Activated CD4-positive, alpha-beta T cell treated with anti-CD3 and anti-CD28 coated beads for 1 hour (primary cell): Measurements from ENCODE around the gene DPY19L1.
"Not testable (repeated sequence)": the region's sequence is repeated elsewhere in the genome, so short reads cannot be mapped to it uniquely, and the experiment has no call there.

Experiments used
- DNase-seq: peaks from one replicate; pipeline ENCODE4 v3.0.0-alpha.2; 2020

DPY19L1 gene

DNA sequence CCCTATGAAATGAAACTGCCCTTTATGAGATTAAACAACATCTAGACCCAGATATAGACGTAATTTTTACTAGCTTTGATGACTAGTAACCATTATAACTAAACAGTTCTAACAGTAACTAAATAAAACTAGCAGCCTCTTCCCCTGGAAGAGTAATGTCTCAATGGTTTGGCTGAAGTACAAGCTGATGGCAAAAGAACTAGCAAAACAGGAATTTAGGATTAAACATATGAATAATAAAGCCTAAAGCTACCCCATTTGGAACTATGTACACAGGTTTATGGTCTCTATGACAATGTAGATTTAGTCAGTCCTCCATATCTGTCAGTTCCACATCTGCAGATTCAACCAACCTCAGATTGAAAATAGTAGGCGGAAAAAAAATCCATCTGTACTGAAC is 6.4 kb downstream of the DPY19L1 start:
- no peak for DNase-seq

DNA sequence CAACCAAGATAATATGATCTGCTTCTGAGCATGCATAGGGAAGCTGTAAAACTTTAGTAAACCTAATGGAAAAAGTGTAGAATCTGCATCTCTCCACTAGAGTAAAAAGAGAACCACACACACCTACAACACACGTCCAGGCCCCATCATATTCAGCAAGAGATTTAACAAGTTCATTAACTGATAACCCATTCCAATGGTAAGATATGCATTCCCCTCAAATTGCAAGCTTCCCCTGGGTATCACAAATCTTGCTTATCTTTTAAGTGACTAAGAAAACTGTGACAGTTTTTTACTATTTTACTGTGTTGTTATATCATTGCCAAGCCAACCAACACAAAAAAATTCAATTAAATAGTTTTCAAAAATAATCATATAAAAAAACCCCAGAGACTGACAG is 8.0 kb downstream of the DPY19L1 start:
- no peak for DNase-seq

DNA sequence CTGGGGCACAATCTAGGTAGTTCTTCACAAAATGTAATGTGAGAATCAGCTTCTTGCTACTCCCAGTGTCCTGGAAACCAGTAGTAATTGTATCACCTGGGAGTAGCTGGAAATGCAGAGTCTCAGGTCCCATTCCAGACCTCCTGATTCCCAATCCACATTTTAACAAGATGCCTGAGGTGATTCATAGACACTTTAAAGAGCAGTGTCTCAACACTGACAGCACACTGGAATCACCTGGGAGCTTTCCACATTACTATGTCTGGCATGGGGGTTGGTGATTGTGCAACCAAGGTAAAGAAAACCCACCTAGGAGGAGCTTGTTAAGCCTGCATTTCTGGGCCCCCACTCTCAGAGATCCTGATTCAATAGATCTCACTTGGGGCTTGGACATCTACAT is 11.1 kb downstream of the DPY19L1 start:
- DNase-seq: no peak

DNA sequence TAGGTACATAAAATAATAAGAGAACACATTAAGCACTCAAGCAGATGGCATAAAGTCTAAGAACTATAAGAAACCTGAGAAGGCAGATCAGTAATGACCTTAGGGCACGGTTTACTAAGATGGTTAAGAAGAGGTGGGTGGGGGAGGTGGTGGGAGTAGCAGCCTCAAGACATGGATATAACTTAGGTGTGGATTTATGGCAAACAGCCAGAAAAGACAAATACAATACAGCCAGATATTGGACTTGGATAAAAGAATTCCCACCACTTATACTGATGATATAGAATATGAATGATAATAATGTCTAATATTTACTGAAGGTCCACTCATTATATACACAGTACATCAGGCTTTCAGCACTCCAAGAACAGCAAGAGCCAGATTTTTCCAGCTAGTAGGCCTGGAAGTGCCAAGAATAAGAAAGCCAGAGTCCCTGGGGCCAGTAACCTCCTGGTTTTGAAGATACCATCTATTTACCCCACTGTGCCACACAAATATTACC is 11.9 kb downstream of the DPY19L1 start:
- no peak for DNase-seq

DNA sequence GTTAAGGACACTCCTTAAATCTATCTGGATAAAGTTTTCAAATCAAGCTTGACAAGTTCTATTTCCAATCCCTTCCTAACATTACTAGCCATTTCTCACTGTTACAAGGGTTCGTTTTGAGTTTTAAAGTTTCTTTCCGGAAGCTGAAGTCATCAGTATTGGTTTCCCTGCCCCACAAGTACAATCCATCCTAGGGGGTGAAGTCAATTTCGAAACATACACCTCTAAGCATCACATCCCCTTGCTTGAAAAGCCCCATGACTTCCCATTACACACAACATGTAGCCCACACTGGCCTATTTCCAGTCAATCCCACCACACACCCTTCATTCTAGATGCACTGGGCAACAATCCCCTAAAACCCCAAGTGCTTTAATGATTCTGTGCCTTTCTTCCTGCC is 13.0 kb downstream of the DPY19L1 start:
- DNase-seq: no peak

DNA sequence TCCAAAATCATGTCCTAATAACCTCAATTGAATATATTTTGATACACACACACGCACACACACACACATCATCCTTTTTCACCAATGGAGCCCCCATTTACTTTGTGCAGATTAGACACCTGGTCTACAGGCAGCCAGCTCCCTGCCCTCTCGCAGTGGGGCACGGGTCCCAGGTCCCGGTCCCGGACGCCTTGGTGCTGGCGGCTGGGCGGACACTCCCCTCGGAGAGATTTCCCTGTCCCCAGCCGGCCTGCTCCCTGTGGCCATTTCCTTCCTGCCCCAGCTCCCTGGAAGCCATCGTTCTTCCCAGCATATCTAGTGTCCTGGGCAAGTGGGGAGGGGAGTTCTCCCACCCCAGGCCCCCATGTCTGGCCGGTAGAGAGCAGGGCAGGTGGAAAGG is 14.6 kb downstream of the DPY19L1 start:
- DNase-seq: no peak

DNA sequence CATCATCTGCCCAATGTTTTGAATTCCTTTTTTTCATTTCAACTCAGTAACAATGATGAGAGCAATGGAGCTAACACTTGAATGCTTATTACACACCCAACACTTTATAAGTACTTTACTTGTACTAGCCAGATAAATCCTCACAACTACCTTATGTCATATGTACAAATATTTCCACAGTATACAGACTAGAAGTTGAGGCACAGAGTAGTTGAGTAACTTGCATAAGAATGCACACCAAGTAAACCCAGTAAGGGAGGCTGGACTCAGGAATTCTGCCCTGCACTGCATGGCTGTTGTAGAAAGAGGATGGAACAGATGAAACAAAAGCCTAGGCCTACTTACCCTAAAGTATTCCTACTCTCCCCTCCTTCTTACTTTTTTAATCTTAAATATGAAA is 15.8 kb downstream of the DPY19L1 start:
- DNase-seq: no peak

DNA sequence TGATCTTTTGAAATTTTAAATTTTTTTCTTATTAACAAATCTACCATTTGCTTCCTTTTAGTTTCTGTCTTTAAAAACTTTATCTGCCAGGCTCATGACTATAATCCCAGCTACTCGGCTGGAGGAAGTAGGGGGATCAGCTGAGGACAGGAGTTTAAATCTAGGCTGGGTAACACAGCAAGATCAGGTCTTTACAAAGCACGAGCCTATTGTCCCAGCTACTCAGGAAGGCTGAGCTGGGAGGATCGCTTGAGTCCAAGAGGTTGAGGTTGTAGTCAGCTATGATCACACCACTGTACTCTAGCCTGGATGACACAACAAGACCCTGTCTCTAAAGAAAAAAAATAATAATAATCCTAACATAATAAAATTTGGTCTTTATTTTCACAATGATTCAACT is 17.5 kb downstream of the DPY19L1 start:
- DNase-seq: no peak

DNA sequence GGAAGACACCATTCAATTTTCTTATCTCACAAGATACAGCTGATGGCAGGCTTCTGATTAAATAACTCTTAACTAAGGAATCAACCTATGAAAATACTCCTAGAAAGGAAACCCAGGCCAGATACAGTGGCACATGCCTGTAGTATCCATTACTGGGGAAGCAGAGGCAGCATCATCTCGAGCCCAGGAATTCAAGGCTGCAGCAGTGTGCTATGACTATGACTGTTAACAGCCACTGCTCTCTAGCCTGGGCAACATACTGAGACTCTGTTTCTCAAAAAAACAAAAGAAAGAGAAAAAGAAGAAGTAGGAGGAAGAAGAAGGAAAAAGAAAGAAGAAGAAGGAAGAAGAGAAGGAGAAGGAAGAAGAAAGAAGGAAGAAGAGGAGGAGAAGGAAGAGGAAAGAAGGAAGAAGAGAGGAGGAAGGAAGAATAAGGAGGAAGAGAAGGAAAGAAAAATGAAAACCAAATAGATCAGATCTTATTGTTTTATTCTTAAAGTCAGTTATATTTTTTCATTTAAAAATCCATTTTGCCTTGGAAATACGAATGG is 18.0 kb downstream of the DPY19L1 start:
- DNase-seq: no peak

DNA sequence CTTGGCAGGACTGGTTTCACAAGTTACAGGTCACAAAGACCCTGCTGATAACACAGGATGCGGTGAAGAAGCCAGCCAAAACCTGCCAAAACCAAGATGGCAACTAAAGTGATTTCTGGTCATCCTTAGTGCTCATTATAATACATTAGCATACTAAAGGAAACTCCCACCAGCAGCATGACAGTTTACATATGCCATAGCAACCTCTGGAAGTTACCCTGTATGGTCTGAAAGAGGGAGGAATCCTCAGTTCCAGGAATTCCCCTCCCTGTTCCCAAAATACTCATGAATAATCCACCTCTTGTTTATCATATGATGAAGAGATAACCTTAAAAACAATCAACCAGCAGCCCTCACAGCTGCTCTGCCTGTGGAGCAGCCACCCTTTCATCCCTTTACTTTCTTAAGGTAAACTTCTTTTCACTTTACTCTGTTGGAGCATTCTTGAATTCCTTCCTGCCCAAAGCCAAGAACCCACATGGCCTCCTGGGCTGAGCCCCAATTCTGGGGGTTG is 21.9 kb downstream of the DPY19L1 start:
- no peak for DNase-seq

DNA sequence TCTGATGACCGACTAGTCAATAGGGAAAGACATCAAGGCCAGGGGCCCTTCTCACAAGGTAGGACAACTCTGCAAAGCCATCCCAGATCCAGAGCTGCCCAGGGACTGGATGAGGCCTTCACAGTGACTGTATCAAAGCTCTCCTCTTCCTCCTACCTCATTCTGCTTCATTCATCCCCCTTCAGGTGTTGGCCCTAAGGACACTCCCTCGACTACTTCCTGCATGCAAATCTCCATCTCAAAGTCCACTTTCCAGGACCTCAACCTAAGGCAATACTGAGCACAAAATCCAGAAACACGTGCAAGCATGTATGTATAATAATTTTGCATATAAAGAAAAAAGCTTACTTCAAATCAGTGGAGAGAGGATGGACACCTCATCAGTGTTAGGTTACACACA is 25.1 kb downstream of the DPY19L1 start:
- DNase-seq: no peak

DNA sequence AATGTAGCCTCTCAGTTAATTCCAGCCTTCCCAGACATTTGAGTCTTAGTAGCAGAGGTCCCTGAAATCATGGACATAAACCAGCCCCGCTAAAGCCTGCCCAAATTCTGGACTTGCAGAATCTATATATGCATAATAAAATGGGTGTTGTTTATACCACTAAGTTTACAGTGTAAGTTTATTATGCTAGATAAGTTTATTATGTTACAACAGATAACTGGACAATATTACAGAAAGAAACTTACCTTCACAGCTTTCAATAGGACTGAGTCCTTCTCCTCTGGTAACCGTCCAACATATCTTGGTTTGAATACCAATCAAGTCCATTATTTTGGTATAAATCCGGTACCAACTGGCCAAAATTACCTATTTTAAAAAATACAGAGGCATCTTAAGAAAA is 26.2 kb downstream of the DPY19L1 start:
- no peak for DNase-seq

DNA sequence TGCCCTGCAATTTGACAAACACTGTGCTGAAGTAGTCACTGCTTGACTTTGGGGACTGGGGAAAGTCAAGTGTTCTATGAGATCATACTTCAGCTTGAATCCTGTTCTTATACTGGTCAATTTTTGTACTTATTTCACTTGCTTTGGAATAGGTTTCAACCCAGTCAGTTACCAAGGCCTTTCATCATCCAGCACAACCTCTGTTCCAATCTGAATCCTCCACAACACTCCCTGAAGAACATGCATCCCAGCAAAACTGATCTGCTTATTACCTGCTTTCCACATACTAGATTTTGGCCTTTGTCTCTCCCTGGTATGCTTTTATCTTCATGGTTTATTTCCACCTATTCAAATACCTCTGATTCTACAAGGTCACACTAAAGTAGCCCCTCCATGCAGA is 29.5 kb downstream of the DPY19L1 start:
- DNase-seq: no peak

DNA sequence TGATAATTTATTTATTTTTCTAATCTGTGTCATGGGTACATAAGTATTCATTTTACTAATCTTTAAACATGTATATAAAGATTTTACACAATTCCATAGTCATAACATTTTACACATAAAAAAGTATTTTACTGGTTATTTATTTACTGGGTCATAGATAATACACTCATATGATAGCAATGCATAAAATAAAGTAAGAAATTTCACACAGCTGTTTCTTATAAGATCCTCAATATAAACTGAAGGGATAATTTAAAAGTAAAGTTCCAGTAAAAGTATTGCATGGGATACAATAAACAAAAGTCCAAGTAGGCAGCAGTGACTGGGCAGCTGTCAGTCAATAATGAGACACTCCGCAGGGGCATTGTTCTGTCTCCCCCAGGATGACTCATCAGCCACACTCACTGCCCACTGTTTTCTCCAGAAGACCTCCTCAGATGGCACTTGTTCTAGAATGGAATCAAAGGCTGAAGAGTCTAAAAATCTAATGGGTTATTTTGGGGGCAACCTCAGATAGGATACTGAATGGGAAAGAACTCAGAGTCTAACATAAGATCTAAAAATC is 32.7 kb downstream of the DPY19L1 start:
- DNase-seq: no peak

DNA sequence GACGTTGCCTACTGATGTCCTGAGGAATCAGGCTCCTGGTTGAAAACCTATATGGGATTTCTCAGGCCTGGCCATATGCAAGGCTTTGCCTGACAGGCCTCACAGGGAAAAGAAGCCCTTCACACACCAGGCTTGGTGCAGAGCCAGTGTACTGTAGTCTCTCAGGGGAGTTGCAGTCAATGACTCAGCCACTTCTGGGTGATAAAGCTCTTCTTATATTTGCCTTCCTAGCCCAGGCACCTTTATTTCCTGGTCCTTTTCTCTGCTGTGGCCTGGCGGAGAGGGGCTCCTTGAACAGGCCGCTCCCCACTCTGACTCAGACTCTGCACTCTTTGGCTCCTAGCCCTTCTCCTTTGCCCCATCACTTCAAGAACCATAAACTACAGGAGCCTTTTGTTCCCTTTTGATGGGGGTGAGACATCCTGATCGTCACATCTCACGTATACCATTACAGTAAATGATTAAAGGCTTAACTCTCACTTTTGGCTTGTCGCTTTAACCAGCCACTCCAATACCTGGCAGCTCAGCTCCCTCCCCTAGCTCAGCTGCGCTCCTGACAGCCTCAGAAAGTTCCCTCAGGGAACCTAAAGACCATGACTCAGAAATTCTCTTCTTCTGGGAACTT is 33.5 kb downstream of the DPY19L1 start:
- no peak for DNase-seq

DNA sequence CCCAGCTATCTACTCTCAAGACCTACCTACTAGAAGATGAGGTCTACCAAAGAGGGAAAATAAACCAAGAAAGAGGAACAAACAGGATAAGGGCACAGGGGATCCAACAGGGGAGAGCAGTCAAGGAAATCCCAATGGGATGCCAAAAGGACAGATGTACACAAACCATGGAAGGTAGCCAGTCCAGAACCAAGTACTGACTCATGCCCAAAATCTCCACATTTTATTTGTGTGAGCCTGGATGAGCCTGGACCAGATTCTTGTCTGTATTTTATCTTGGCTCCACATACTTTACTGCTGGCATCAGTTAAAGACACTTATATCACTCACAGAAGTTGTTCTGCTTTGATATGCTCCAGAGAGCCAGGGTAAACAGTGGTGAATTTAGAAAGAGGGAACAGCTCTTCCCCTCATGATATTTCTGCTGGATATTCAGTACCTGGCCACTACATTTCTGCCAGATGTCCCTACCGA is 34.1 kb downstream of the DPY19L1 start:
- DNase-seq: not testable (repeated sequence)

DNA sequence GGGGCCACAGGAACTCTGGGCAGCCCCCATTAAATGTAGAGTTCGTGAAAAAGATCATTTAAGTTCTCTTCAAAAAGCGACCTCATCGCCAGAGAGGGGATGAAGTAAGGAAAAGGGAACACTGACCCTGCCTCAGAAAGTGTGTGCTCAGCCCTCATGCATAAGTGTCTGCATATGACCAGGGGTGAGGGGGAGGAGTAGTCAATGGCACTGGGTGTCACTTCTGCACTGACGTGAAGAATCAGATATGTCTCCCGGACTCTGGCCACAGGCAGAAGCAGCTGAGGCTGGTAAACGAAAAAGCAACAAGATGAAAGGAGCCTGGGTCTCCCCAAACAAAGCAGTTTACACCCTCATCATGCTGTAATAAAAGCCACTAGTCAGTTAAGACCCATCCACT is 39.0 kb downstream of the DPY19L1 start:
- DNase-seq: not testable (repeated sequence)

DNA sequence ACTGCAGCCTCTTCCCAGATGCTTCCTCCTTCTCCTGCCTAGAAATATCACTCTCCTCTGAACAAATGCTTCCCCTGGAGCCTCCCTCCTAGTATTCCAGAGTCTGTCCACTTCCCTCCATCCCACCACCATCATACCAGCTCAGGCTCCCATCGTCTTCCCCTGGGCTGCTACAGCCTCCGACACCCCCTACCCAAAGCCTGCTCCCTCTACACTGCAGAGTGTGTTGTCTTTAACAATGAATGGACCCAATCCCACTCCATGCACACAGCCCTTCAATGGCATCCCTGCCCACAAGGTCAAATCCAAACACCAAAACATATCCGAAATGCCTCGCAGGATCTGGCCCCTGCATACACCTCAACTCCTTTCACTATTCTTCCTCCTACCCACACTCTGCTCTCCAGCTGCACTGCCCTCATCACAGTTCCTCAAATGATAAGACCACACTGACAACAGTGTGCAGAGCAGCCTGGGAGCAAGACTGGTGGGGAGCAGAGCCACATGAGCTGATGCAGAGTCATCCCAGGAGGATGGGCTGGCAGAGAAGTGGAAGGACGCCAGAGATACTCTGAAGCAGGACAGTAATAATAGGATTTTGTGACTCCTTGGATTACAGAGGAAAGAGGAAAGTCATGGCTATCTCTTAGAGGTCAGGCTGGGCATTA is 40.7 kb downstream of the DPY19L1 start:
- not testable (repeated sequence) for DNase-seq

DNA sequence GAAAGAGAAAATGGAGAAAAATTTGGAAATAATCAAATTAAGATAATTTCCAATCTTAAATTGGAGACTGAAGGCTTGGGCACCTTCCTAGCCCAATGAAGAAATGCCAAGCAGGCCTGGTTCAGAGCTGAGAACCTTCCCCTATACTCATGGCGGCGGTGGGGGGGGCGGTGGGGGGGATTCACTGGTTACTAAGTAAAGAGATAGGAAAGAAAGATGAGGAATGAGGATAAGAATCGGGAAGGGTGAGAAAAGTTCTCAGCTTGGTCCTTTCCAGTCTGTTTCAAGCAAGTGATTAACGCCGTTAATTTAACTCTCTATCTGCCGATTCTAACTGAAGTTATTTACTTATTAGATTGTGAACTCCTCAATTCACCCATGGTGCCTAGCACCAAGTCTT is 41.5 kb downstream of the DPY19L1 start:
- DNase-seq: no peak

DNA sequence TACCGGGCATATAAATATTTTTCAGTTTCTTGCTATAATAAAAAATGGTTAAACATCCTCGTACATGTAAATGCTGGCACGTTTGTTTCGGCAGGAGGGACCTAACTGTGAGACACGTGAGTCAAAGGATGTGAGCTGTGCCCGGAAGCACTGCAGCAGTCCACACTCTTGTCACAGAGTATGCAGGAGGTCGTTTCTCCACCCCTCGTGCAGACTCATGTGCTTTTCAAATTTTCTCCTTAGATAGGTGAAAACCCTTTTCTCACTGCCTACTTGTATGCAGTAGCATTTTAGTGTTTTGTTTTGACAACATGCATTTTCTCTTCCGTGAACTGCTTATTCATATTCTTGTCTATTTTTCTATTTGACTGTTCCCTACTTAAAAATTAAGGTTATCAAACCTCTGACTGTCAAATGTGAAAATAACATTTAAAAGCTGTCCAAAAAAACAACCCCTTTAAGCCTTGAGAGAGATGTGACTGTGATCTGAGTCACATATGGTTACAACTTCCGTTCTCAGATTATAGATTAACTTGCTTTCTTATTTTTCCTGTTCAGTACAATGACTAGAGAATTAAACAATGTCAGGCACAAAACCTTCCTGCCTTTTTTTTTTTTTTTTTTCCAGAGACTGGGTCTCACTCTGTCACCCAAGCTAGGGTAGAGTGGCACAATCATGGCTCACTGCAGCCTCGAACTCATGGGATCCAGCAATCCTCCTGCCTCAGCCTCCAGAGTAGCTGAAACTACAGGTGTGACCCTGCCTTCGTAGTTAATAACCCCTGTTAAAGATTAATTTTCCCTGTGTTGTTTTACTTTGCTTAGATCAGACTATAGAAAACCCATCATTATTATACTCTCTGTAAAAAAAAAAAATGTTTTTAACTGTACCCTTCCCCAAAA is 45.1 kb downstream of the DPY19L1 start:
- DNase-seq: no peak

DNA sequence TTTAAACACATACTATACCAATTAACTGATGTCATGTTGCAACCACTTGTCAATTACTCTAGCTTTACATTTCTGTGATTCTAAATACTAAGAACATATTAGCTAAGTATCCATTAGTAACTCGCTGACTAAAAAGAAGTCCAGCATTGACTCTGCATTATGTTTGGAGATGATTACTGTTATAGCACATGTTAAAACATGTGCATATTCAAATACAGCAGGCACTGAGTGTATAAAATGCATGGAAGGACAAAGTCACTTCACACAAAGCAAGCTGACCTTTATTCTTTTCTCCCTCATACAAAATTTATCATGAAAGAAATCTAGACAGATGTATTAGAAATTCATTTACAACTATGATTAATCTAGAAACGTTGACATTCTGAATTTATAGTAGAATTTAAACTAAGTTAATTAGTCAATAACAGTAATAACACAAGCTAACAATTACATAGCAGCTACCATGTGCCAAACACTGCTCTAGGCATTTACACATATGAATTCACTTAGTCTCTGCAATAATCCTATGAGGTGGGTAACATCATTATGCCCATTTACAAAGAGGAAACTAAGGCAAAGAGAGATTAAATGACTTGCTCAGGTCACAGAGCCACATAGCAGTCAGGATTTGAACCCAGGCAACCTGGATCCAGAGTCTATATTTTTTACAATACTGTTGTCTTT is 48.7 kb downstream of the DPY19L1 start:
- DNase-seq: not testable (repeated sequence)

DNA sequence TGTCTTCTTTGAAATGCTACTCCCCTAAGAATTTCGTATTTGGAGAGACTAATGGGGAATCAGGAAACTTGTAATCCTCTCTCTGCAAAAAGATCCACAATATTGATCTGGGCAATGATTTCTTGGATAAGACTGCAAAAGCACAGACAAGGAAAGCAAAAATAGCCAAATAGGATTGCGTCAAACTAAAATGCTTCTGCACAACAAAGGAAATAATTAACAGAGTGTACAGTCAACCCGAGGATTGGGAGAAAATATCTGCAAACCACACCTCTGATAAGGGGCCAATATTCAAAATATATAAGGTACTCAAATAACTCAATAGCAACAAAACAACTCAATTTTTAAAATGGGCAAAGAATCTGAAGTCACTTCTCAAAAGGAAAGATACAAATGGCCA is 52.1 kb downstream of the DPY19L1 start:
- not testable (repeated sequence) for DNase-seq
